Mucosa of stomach (tissue), 1 donor: ENCODE measurements around the gene EGLN3.
"Not testable (repeated sequence)": the region's sequence is repeated elsewhere in the genome, so short reads cannot be mapped to it uniquely, and the experiment has no call there.

ENCODE experiments used
- H3K27me3 ChIP-seq: one replicate; pipeline ENCODE4 v1.7.0; 2013; ENCODE audit warnings: mild to moderate bottlenecking, low read length; ENCODE audit not compliant: control insufficient read depth, insufficient read depth
- H3K36me3 ChIP-seq: one replicate; pipeline ENCODE4 v1.7.0; 2013; ENCODE audit warnings: low read length; ENCODE audit not compliant: control insufficient read depth, insufficient read depth
- H3K4me1 ChIP-seq: one replicate; pipeline ENCODE4 v1.7.0; 2013; ENCODE audit warnings: mild to moderate bottlenecking, low read length; ENCODE audit not compliant: control insufficient read depth, insufficient read depth
- H3K4me3 ChIP-seq: one replicate; pipeline ENCODE4 v1.7.0; 2013; ENCODE audit warnings: low read length
- H3K9ac ChIP-seq: one replicate; pipeline ENCODE4 v1.7.0; 2013; ENCODE audit warnings: mild to moderate bottlenecking, low read length, moderate library complexity
- H3K9me3 ChIP-seq: one replicate; pipeline ENCODE4 v1.7.0; 2013; ENCODE audit warnings: mild to moderate bottlenecking, low read length, moderate library complexity; ENCODE audit not compliant: control insufficient read depth
- donor health status: Pancreatic carcinoma.

The EGLN3 gene

DNA sequence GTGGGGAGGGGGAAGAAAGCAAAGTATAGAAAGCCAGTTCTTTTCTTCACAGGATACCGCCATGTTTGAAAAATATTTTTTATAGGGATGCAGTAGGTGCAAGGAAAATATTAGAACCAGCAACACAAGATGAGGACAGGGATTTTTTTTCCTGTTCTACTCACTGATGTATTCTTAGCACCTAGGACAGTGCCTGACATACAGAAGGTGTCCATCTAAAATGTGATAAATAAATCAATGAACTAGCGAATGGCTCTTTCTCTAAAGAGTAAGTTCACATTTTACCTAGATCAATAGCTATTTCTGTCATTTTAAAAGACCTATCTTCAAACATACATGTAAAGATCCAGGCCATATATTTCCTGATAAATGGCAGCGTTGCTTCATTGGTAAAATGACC, 18.8 kb downstream of the EGLN3 start:
- Histone ChIP-seq H3K4me1 (peaks cover 11% of the 10 kb centered on the region), H3K9me3 (no peaks in the 10 kb centered on the region), H3K9ac (no peak overlapping the region), H3K4me3 (no peak overlapping the region), H3K36me3 (no peaks in the 10 kb centered on the region), H3K27me3 (no peaks in the 10 kb centered on the region)

DNA sequence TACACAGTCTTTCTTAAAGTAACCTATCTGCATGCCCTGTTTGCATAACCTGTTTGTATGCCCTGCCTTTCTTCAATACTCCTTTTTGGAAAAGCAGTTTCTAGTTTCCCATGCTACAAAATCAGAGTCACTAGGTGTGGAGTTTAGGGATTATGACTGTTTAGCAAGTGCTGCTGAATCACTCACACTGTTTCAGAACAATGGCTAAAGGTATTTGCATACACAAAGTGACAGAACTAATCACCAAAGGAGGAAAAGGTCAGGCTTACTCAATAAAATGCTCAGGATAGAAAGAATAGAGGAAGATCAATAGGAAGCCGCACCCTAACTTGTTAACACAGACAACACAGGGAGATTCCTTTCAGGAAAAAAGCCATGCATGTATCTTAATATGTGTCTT, 19.4 kb downstream of the EGLN3 start:
- H3K36me3 ChIP-seq: no peaks in the 10 kb centered on the region
- no peaks in the 10 kb centered on the region for H3K9me3 ChIP-seq
- H3K27me3 ChIP-seq: no peaks in the 10 kb centered on the region
- no peak overlapping the region for H3K4me3 ChIP-seq
- no peak overlapping the region for H3K9ac ChIP-seq
- H3K4me1 ChIP-seq: peaks cover 11% of the 10 kb centered on the region

DNA sequence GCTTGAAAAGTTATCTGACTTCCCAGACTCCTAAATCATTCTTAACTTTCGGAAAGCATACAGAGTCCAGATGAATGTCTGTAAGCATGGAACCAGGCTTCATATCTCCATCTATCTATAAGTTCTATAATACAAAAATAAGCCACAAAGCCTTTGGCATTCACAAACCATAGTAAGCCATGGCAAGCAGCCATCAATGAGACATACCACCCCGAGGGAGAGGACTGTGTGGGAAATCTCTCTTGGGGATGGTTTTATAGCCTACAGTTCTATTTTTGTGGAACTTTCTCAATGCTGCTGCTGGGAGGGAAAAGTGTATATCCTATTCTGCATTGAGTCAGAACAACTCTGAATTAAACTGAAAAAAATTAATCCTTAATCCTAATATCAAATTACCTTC, 20.4 kb downstream of the EGLN3 start:
- H3K36me3 ChIP-seq: no peaks in the 10 kb centered on the region
- H3K4me1 ChIP-seq: peaks cover 11% of the 10 kb centered on the region
- H3K4me3 ChIP-seq: no peak overlapping the region
- H3K9me3 ChIP-seq: no peaks in the 10 kb centered on the region
- H3K27me3 ChIP-seq: no peaks in the 10 kb centered on the region
- no peak overlapping the region for H3K9ac ChIP-seq

DNA sequence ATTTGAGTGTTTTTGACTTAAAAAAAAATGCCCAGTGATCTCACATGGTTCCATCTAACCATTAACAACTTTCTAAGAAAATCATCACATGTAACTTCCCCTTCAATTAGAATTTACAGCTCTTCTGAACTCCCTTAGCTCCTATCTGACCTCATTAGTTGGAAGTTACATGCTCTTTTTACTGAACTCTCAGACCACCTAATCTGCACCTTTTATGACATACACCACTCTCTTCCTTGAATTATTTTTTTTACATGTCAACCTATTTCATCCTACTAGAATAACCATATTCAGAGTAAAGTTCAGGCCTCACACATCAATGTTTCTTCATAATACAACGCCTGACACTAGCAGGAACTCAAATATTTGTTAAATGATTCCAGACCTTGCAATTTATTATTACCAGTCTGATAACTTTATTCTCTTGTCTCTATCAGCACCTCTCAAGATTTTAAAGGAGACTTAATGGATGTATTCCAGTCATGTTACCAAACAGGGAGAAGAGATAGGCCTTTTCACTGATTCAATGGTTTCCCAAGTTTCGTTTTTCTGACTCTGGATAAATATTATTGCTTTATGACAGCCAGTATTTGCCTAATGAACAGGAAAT, 21.0 kb downstream of the EGLN3 start:
- H3K9ac ChIP-seq: no peak overlapping the region
- peaks cover 11% of the 10 kb centered on the region for H3K4me1 ChIP-seq
- H3K9me3 ChIP-seq: no peaks in the 10 kb centered on the region
- H3K36me3 ChIP-seq: no peaks in the 10 kb centered on the region
- H3K4me3 ChIP-seq: no peak overlapping the region
- no peaks in the 10 kb centered on the region for H3K27me3 ChIP-seq

DNA sequence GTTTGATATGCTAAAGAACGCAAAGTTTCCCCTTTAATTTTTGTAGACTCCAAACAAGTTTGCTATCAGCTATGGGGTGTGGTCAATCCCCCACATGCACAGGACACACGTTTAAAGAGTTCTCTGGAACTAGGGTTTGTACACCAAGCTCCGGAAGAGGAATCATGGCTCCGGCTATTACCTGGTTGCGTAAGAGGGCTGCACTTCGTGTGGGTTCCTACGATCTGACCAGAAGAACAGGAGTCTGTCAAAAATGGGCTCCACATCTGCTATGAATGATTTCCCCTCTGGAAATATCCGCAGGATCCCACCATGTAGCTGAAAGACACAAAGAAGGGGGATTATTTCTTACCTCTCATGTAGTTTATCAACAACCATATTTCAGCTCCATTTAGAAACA, 22.0 kb downstream of the EGLN3 start:
- Histone ChIP-seq H3K9me3 (no peaks in the 10 kb centered on the region), H3K9ac (no peak overlapping the region), H3K27me3 (no peaks in the 10 kb centered on the region), H3K4me3 (no peak overlapping the region), H3K4me1 (peaks cover 11% of the 10 kb centered on the region), H3K36me3 (no peaks in the 10 kb centered on the region)

DNA sequence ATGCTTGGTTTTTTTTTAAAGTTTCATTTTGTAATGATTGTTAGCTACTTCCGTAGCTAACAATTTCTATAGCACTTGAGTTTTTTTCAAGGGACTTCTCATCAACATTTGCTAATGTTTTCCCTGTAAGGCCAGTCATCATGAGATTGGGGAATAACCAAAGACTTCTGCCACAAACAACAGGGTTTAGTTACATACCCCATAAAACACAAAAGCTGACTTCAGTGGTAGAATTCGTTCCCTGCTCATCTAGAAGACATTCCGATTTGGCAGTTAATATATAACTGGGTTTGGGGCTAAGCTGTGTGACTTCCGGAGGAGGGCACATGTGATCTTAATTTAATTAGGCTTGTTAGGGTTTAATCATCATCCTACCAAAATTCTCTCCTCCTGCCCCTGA, 22.9 kb downstream of the EGLN3 start:
- H3K9me3 ChIP-seq: no peaks in the 10 kb centered on the region
- no peak overlapping the region for H3K4me3 ChIP-seq
- H3K36me3 ChIP-seq: no peaks in the 10 kb centered on the region
- H3K4me1 ChIP-seq: peaks cover 11% of the 10 kb centered on the region
- H3K27me3 ChIP-seq: no peaks in the 10 kb centered on the region
- no peak overlapping the region for H3K9ac ChIP-seq

DNA sequence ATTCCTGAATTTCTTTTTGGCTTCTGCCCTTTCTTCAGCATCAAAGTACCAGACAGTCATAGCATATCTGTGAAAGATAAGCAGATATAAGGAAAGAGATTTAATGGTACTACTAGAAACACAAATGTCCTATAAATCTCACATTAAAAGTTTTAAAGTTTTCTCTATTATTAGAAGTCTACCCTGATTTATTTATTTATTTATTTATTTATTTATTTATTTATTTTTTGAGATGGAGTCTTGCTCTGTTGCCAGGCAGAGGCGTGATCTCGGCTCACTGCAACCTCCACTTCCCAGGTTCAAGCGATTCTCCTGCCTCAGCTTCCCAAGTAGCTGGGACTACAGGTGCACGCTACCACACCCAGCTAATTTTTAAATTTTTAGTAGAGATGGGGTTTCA, 23.9 kb downstream of the EGLN3 start:
- H3K9me3 ChIP-seq, H3K4me3 ChIP-seq, H3K36me3 ChIP-seq, H3K27me3 ChIP-seq, H3K9ac ChIP-seq: not testable (repeated sequence)
- peaks cover 11% of the 10 kb centered on the region for H3K4me1 ChIP-seq

DNA sequence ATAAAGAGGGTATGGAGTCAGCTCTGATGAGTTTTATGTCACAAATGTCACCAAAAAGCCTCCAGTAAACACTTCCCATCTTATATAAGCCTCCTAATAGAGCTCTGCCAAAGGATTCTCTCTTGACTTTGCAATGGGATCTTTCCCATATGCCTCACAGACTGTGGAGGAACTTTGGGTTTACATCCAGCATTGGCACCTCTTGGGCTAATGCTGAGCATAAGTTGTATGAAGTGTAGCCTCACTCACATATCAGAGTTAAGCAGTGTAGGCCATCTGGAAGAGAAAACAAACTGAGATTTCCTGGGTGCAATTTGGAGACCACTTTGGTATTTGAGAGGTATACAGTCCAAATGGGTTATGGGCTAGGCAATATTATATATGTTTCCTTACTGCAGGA, 24.9 kb downstream of the EGLN3 start:
- peaks cover 9% of the 10 kb centered on the region for H3K4me1 ChIP-seq
- no peaks in the 10 kb centered on the region for H3K27me3 ChIP-seq
- no peaks in the 10 kb centered on the region for H3K36me3 ChIP-seq
- H3K9ac ChIP-seq: no peak overlapping the region
- no peak overlapping the region for H3K4me3 ChIP-seq
- H3K9me3 ChIP-seq: no peaks in the 10 kb centered on the region

DNA sequence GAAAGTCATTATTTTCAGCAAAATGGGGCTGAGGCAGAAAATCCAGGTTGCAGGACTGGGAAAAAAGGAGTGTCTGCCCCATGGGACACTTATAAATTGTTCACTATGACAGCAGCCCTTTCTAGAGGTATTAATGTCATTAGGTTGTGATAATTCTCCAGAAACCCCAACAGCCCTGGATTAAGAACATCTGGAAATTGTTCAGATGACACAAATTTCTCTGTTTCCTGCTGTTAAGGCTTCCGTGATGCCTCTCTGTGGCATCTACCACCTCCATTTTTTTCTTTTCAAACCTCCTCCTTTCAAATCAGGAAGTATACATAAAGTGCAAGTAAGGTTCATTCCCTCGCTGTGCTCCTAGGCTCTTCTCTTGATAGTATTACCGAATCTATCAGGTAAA, 25.6 kb downstream of the EGLN3 start:
- peaks cover 2% of the 10 kb centered on the region for H3K4me1 ChIP-seq
- no peak overlapping the region for H3K9ac ChIP-seq
- no peaks in the 10 kb centered on the region for H3K27me3 ChIP-seq
- no peak overlapping the region for H3K4me3 ChIP-seq
- no peaks in the 10 kb centered on the region for H3K36me3 ChIP-seq
- no peaks in the 10 kb centered on the region for H3K9me3 ChIP-seq

DNA sequence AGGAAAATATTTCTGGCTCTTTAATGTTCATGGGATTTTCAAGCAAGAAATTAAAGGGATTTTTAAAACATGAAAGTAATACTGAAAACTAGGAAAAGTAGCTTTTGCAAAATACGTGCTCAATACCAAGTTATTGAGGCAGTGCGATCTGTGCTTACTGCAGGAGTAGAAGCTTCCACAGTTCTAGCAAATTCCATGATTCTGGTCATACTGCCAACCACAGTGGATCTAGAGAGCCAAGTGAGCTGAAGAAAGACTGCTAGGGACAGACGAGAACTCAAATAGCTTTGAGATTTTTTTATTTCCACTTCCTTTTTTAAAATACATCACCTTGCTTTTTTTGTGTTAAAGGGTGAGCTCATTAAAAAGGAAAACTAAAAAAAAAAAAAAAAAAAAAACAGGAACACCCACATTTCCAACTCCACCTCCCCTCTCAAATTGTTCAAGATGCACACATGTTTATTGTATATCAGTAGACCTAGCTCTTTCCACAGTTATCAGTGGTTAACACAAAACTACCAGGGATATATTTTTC, 26.2 kb downstream of the EGLN3 start:
- no peaks in the 10 kb centered on the region for H3K36me3 ChIP-seq
- no peaks in the 10 kb centered on the region for H3K4me1 ChIP-seq
- H3K4me3 ChIP-seq: no peak overlapping the region
- no peaks in the 10 kb centered on the region for H3K27me3 ChIP-seq
- H3K9ac ChIP-seq: no peak overlapping the region
- no peaks in the 10 kb centered on the region for H3K9me3 ChIP-seq

DNA sequence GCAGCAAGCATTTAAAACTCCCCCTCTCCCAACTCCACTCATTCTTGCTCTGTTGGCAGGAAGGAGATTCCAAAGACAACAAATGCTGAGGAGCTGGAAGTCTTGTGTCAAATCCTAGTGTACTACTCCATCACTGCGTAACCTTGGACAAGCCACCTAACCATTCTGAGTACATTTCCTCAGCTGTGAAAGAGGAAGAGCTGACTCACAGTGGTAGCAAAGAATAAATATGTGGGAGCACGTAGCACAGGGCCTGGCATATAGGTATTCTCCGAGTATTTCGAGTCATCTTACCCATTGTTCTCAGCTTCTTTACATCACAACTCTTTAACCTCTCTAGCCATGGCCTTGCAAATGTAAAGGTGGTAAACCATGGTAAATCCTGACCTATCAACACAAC, 28.7 kb downstream of the EGLN3 start:
- Histone ChIP-seq H3K4me1 (peaks cover 7% of the 10 kb centered on the region), H3K9me3 (no peaks in the 10 kb centered on the region), H3K27me3 (no peaks in the 10 kb centered on the region), H3K9ac (no peak overlapping the region), H3K4me3 (no peak overlapping the region), H3K36me3 (no peaks in the 10 kb centered on the region)

DNA sequence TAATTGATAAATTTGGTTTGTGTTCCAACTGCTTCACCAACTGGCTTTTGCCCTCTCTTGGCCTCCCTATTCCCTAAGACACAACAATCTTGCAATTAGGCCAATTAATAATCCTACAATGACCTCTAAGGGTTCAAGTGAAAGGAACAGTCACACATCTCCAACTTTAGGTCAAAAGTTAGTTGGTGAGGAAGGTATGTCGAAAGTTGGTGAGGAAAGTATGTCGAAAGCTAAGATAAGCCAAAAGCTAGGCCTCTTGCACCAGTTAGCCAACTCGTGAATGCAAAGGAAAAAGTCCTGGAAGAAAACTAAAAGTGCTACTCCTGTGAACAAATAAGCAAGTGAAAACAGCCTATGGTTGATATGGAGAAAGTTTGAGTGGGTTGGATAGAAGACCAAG, 32.6 kb downstream of the EGLN3 start:
- H3K4me1 ChIP-seq: peaks cover 18% of the 10 kb centered on the region
- no peaks in the 10 kb centered on the region for H3K36me3 ChIP-seq
- no peaks in the 10 kb centered on the region for H3K27me3 ChIP-seq
- no peak overlapping the region for H3K9ac ChIP-seq
- no peak overlapping the region for H3K4me3 ChIP-seq
- H3K9me3 ChIP-seq: no peaks in the 10 kb centered on the region

DNA sequence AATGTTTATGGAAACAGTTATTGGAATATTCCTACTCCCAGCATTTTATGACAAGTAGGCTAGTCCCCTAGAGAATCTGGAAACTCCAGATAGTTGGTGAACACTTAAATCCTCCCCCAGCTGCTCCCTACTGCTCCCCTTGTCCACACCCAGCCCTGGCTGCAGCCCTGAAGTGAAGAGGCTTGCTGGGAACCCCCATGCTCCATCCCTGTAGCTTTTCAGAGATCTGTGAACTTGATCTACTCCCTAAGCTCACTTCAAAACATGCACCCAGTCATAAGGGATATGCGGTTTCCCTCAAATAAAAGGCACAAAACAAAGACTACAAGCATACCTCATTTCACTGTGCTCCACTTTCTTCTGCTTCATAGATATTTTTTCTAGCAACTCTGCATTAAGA, 33.2 kb downstream of the EGLN3 start:
- Histone ChIP-seq H3K4me3 (no peak overlapping the region), H3K27me3 (no peaks in the 10 kb centered on the region), H3K4me1 (peaks cover 18% of the 10 kb centered on the region), H3K9me3 (no peaks in the 10 kb centered on the region), H3K9ac (no peak overlapping the region), H3K36me3 (no peaks in the 10 kb centered on the region)
